DMS114 treated with DMSO at 0.1 percent for 48 hours (cell line): ENCODE results near the gene SRGAP2C.
"Not testable (repeated sequence)": the region's sequence is repeated elsewhere in the genome, so short reads cannot be mapped to it uniquely, and the experiment has no call there.

ENCODE experiments used
- DNase-seq: peaks from one replicate; lab custom pipeline; 2025; ENCODE audit not compliant: unreplicated experiment; lab: John Stamatoyannopoulos, UW

The SRGAP2C gene

GRCh38 chr1:121226295-121226904 is 41.6 kb downstream of the SRGAP2C start:
- not testable (repeated sequence) for DNase-seq

GRCh38 chr1:121226925-121227324 is 42.1 kb downstream of the SRGAP2C start:
- DNase-seq, result not testable (repeated sequence)

- DNase-seq, result not testable (repeated sequence)
These were observed 43.0 kb downstream of the SRGAP2C start for GRCh38 chr1:121227544-121228330.

- DNase-seq, result not testable (repeated sequence)
These were observed 45.9 kb downstream of the SRGAP2C start for GRCh38 chr1:121230636-121231035.

GRCh38 chr1:121232445-121233125 is 47.8 kb downstream of the SRGAP2C start:
- not testable (repeated sequence) for DNase-seq

- not testable (repeated sequence) for DNase-seq
These were observed 49.5 kb downstream of the SRGAP2C start for GRCh38 chr1:121234090-121234759.

- DNase-seq, result not testable (repeated sequence)
These were observed 53.6 kb downstream of the SRGAP2C start for GRCh38 chr1:121238384-121238783.

- DNase-seq, result not testable (repeated sequence)
These were observed 59.1 kb downstream of the SRGAP2C start for GRCh38 chr1:121243913-121244312.

- not testable (repeated sequence) for DNase-seq
These were observed 61.6 kb downstream of the SRGAP2C start for GRCh38 chr1:121246399-121246798.

- DNase-seq, result not testable (repeated sequence)
These were observed 67.9 kb downstream of the SRGAP2C start for GRCh38 chr1:121252656-121253055.

GRCh38 chr1:121254618-121255017 is 69.8 kb downstream of the SRGAP2C start:
- DNase-seq, result not testable (repeated sequence)

GRCh38 chr1:121257632-121258031 is 72.9 kb downstream of the SRGAP2C start:
- not testable (repeated sequence) for DNase-seq

GRCh38 chr1:121258134-121258533 is 73.4 kb downstream of the SRGAP2C start:
- DNase-seq, result not testable (repeated sequence)

- not testable (repeated sequence) for DNase-seq
These were observed 75.4 kb downstream of the SRGAP2C start for GRCh38 chr1:121260205-121260604.

GRCh38 chr1:121262163-121262562 is 77.4 kb downstream of the SRGAP2C start:
- DNase-seq, result not testable (repeated sequence)

GRCh38 chr1:121263789-121264244 is 79.0 kb downstream of the SRGAP2C start:
- not testable (repeated sequence) for DNase-seq

- DNase-seq, result not testable (repeated sequence)
These were observed 82.3 kb downstream of the SRGAP2C start for GRCh38 chr1:121267072-121267471.

- DNase-seq, result not testable (repeated sequence)
These were observed 84.5 kb downstream of the SRGAP2C start for GRCh38 chr1:121269309-121269708.

GRCh38 chr1:121269973-121270372 is 85.2 kb downstream of the SRGAP2C start:
- not testable (repeated sequence) for DNase-seq

GRCh38 chr1:121271143-121271715 is 86.5 kb downstream of the SRGAP2C start:
- not testable (repeated sequence) for DNase-seq
